Cardiac septum (tissue), 1 donor: ENCODE results near the gene LAT. TPM values are rescaled to one million over a fixed set of nuclear protein-coding genes. Genes with fewer than 3 reads are reported as not detected.
A peak's percentile ranks its signal among the peaks of the same experiment; 100 is the strongest.

Source experiments
- DNase-seq: peaks from one replicate; pipeline ENCODE4 v3.0.0-alpha.2; 2020; ENCODE audit warnings: low spot score
- intact Hi-C: fragments of 100-400 bp; cut with DNase I; formaldehyde crosslinking; loops from one replicate; pipeline ENCODE4 v1.14.0; 2022
- total RNA-seq: library from RNA; stranded (reverse); fragmentation: NEBNext Ultra II Directional; extraction: Animal tissue kit (Norgen Biotek cat#: 25700); gene quantifications from one replicate; pipeline ENCODE4 v1.2.1, GENCODE V29; 2021
- donor health status: DM: no; HTN: no; CAD: no.

The LAT gene
- total RNA-seq, 1 donor from 2014 or later, result 2.0 TPM

DNA sequence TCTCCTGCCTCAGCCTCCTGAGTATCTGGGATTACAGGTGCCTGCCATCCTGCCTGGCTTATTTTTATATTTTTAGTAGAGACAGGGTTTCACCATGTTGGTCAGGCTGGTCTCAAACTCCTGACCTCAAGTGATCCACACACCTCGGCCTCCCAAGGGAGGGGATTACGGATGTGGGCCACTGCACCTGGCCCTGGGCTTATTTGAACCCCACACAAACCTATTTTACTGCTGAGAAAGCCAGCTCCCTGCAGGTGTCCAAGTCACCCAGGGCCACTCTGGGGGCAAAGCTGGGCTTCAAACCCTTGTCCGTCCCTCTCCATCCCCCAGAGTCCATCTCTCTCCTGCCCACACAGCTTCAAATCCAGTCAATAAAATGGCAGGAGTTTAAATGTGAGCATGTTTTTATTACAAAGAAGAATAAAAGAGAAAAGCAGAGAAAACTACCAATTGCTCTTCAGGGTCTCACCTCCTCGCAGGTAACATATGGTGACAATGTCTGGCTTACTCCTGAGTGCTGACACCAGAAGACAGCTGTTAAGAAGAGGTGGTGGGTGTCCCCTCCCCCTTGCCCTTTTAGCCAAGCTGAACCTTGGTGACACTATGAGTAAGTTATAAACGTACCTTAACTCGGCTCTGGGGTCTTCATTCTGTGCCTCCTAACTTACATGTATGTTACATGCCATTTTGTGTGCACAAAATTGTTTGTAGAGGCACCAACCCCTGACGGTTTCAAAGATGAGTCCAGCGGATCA is 45.4 kb downstream of the LAT start:
- intact Hi-C loops, result no loop called here
- peak; percentile 29 for DNase-seq

Other genes with a start within 250 kb of the LAT start
- 1.6 TPM for gene NPIPB9, start 233.3 kb upstream of the LAT start, total RNA-seq
- gene ATXN2L, start 162.1 kb upstream of the LAT start, total RNA-seq, result 62.7 TPM
- gene TUFM, start 138.7 kb upstream of the LAT start, total RNA-seq, result 184 TPM
- gene SH2B1, start 121.2 kb upstream of the LAT start, total RNA-seq, result 46.3 TPM
- gene ATP2A1, start 106.6 kb upstream of the LAT start, total RNA-seq, result 0.54 TPM
- 14.3 TPM for gene RABEP2, start 59.8 kb upstream of the LAT start, total RNA-seq
- gene CD19, start 53.1 kb upstream of the LAT start, total RNA-seq, result not detected
- 17.9 TPM for gene NFATC2IP, start 34.1 kb upstream of the LAT start, total RNA-seq
- gene SPNS1, start 10.3 kb upstream of the LAT start, total RNA-seq, result 15.6 TPM